Thyroid gland (tissue), 4 donors: ENCODE data around the gene ARHGEF38. TPM values are rescaled to one million over a fixed set of nuclear protein-coding genes. Genes with fewer than 3 reads are reported as not detected.

ENCODE experiments used
- DNase-seq, 2 donors: peaks; one replicate each; pipeline ENCODE4 v3.0.0-alpha.2; 2019
- H3K27ac ChIP-seq, 3 donors: fragments of 200-600 bp; sonication (generic); 1 replicate in 2 of 3; 2 replicates in 1 of 3; pipeline ENCODE4 v1.5.1; 2016 to 2019; ENCODE audit warnings: mild to moderate bottlenecking in 1 of 3, moderate library complexity in 1 of 3
- H3K27me3 ChIP-seq: fragments of 200-600 bp; sonication (generic); one replicate; pipeline ENCODE4 v1.5.1; 2019
- H3K36me3 ChIP-seq, 2 donors: fragments of 200-600 bp; sonication (generic); one replicate each; pipeline ENCODE4 v1.5.1; 2016 to 2019
- H3K4me1 ChIP-seq, 2 donors: fragments of 200-600 bp; sonication (generic); one replicate each; pipeline ENCODE4 v1.5.1; 2017 to 2019
- H3K4me3 ChIP-seq, 3 donors: fragments of 200-600 bp; sonication (generic); replicated peaks in 1 of 3; 1 replicate in 2 of 3; 2 replicates in 1 of 3; pipeline ENCODE4 v1.5.1; 2016; ENCODE audit warnings: mild to moderate bottlenecking in 1 of 3
- H3K9me3 ChIP-seq: fragments of 200-600 bp; sonication (generic); one replicate; pipeline ENCODE4 v1.5.1; 2017
- POLR2A ChIP-seq, 2 donors: fragments of 450-650 bp; IDR thresholded peaks; one replicate each; pipeline ENCODE4 v1.6.1; 2017; ENCODE audit warnings: antibody characterized with exemption in 2 of 2, mild to moderate bottlenecking in 2 of 2, moderate library complexity in 1 of 2
- WGBS, 2 donors: methylation state at CpG; one replicate each; pipeline ENCODE4 v1.1.5; 2017; 5-methylcytosine and 5-hydroxymethylcytosine counted together
- intact Hi-C: fragments of 100-400 bp; cut with DNase I; formaldehyde crosslinking; loops from one replicate; pipeline ENCODE4 v1.15.1; 2023
- total RNA-seq, 4 donors: library from RNA; depleted of rRNA; stranded (reverse); fragments of >200 nt; gene quantifications; one replicate each; pipeline ENCODE4 v1.2.3, GENCODE V29; 2016
- TF ChIP-seq, protein P1 (sequence below), 6 experiments: fragments of 200-600 bp in 3 of 6; fragments of 450-650 bp in 3 of 6; sonication (generic) in 3 of 6; IDR thresholded peaks; one replicate each; pipeline ENCODE4 v1.5.1; 2016 to 2019; ENCODE audit warnings: antibody characterized with exemption in 6 of 6, mild to moderate bottlenecking in 2 of 6, inconsistent platforms in 1 of 6, moderate library complexity in 1 of 6

Gene ARHGEF38
- total RNA-seq, 4 donors from 2014 or later: 2.5 to 10.1 (median 4.5) TPM

DNA sequence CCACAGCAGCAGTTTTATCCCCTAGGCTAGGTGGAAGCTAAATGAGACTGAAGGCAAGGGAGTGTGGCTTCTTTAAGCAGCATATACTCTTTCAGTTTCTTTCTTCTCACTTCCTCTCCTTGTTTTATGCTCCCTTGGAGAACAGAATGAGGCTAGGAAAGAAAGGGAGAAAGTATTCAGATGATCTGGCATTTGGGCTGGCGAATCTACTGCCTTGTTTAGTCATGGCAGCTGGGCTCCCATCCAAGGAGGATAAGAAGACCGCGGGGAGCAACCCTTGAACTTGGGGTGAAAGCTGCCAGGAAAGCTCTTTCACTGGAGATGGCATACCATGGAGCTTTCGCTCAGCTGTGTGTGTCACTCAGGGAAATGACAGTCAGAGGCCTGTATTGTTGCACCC is 72.1 kb downstream of the ARHGEF38 start:
- Histone ChIP-seq H3K36me3 (no peaks in the 10 kb centered on the region), H3K27ac (no peak overlapping the region), H3K4me1 (peaks cover 3 to 31% of the 10 kb centered on the region in 2 donors), H3K27me3 (no peaks in the 10 kb centered on the region), H3K4me3 (no peak overlapping the region), H3K9me3 (no peaks in the 10 kb centered on the region)
- DNase-seq: peak; percentile 40
- TF ChIP-seq, protein P1, sequence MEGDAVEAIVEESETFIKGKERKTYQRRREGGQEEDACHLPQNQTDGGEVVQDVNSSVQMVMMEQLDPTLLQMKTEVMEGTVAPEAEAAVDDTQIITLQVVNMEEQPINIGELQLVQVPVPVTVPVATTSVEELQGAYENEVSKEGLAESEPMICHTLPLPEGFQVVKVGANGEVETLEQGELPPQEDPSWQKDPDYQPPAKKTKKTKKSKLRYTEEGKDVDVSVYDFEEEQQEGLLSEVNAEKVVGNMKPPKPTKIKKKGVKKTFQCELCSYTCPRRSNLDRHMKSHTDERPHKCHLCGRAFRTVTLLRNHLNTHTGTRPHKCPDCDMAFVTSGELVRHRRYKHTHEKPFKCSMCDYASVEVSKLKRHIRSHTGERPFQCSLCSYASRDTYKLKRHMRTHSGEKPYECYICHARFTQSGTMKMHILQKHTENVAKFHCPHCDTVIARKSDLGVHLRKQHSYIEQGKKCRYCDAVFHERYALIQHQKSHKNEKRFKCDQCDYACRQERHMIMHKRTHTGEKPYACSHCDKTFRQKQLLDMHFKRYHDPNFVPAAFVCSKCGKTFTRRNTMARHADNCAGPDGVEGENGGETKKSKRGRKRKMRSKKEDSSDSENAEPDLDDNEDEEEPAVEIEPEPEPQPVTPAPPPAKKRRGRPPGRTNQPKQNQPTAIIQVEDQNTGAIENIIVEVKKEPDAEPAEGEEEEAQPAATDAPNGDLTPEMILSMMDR (IDR thresholded peaks at IDR 0.05): no peak
- TF ChIP-seq POLR2A (IDR thresholded peaks at IDR 0.05): no peak
- intact Hi-C loops: no loop called here
- 38 to 49% methylated on average over 4 of the region's 4 CpGs for WGBS, 2 donors

DNA sequence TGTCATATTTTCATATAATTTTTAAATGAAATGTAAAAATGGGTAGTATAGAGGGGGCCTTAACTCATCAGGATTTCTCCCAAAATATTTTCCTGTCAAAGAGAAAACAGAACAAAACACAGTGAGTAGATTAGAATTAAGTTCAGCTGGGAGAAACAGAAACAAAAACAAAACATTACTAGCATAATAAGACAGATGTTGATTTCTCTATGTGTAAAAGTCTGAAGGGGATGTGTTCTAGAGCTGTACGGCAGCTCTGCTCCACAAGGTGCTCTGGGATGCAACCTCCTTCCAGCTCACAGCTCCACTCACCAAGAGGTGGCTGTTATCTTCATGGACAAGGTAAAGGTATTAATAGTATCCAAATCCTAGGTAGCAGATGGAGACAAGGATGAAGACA is 72.8 kb downstream of the ARHGEF38 start:
- no peaks in the 10 kb centered on the region for H3K36me3 ChIP-seq
- H3K27me3 ChIP-seq: no peaks in the 10 kb centered on the region
- no peaks in the 10 kb centered on the region for H3K9me3 ChIP-seq
- intact Hi-C loops: no loop called here
- peaks cover 0 to 24% of the 10 kb centered on the region in 2 donors for H3K4me1 ChIP-seq
- H3K27ac ChIP-seq: no peak overlapping the region
- 84 to 96% methylated on average over 1 of the region's 1 CpG for WGBS, 2 donors
- no peak for DNase-seq
- no peak for TF ChIP-seq POLR2A (IDR thresholded peaks at IDR 0.05)
- TF ChIP-seq, protein P1 (IDR thresholded peaks at IDR 0.05): no peak
- H3K4me3 ChIP-seq: no peak overlapping the region

DNA sequence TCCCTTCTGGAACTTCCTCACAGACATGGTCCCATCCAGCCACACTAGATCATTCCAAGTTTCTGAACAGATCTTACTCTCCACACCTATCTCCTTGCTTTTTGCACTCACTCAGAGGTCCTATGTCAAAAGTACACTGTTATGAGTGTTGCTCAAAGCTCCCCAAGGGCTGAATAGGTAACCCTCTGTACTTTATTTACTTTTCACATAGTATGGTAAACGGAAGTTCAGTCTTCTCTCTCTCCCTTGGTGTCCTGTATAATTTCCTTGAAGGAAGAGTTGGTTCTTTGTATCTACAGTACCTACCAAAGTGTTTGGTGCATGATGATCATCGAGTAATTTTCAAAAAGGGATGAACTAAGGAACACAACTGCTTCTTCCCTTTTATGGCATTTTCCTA is 74.4 kb downstream of the ARHGEF38 start:
- Histone ChIP-seq H3K36me3 (no peaks in the 10 kb centered on the region), H3K4me1 (peaks cover 0 to 18% of the 10 kb centered on the region in 2 donors), H3K27me3 (no peaks in the 10 kb centered on the region), H3K27ac (no peak overlapping the region), H3K9me3 (no peaks in the 10 kb centered on the region), H3K4me3 (no peak overlapping the region)
- intact Hi-C loops: no loop called here
- no peak for TF ChIP-seq POLR2A (IDR thresholded peaks at IDR 0.05)
- TF ChIP-seq, protein P1 (IDR thresholded peaks at IDR 0.05): no peak
- 79 to 89% methylated on average over 2 of the region's 2 CpGs for WGBS, 2 donors
- no peak for DNase-seq

DNA sequence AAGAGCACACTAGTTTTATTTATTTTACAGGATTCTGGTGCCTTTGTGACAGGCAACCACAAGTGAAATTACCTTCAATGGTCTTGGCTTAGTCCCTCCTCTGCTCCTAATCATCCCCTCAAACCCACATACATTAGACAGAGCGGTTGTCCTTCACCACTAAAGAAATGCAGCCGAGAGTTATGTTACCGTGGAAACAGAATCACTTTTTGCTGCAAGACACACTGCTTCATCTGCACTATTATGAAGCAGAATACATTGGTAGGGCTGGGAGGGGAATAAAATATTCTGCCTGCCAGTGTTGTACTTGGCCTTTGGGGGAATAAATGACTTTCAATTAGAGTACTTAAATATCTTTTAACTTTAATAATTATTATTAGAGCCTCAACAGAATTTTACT is 75.2 kb downstream of the ARHGEF38 start:
- Histone ChIP-seq H3K27me3 (no peaks in the 10 kb centered on the region), H3K9me3 (no peaks in the 10 kb centered on the region), H3K36me3 (no peaks in the 10 kb centered on the region), H3K4me3 (no peak overlapping the region), H3K4me1 (peaks cover 0 to 12% of the 10 kb centered on the region in 2 donors), H3K27ac (no peak overlapping the region)
- intact Hi-C loops: no loop called here
- WGBS, 2 donors: 87 to 89% methylated on average over 3 of the region's 3 CpGs
- TF ChIP-seq POLR2A (IDR thresholded peaks at IDR 0.05): no peak
- TF ChIP-seq, protein P1 (IDR thresholded peaks at IDR 0.05): no peak
- no peak for DNase-seq

DNA sequence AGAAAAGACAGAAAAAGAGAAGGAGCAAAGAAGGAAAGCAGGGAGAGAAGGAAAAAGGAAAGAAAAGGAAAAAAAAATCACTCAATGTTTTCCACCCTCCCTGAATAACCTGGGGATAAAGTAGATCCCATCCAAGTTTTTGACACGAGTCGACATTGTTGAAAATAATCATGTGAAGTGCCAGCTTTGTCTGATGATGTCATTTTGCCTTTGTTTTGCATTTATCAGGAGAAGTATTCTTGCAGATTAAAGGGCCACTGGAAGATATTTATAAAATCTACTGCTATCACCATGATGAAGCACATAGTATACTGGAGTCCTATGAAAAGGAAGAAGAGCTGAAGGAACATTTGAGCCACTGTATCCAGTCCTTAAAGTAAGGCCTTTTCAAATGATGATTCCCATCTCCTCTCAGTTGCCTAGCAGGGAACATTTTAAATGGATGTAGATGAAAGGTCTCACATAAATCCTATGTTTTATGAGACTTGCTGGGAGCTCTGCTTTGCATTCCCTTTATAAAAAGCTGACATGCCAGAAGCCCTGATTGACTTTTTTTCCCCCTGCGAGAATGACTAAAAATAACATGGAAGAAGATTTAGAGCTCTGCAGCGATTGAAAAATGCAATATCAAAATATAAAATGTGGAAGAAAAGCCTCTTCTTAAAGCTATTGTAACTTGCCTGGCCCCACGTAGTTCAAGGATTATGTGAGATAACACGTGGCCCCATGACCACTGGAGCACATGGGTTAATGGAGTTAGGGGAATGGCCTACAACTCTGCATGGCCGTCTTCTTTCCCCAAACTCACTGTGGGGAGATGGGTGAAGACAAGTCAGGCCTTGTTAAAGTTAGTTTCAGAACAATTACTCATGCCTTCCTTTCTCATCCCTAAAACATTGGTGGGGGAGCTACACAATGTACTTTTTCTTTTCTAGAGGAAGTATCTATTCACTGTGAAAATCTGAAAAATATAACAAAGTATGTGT is 78.5 kb downstream of the ARHGEF38 start:
- no peak for DNase-seq
- Histone ChIP-seq H3K36me3 (no peaks in the 10 kb centered on the region), H3K27me3 (no peaks in the 10 kb centered on the region), H3K27ac (no peak overlapping the region), H3K4me1 (peaks cover 9 to 20% of the 10 kb centered on the region in 2 donors), H3K9me3 (no peaks in the 10 kb centered on the region), H3K4me3 (no peak overlapping the region)
- TF ChIP-seq, protein P1 (IDR thresholded peaks at IDR 0.05): no peak
- TF ChIP-seq POLR2A (IDR thresholded peaks at IDR 0.05): no peak
- WGBS, 2 donors: 73 to 76% methylated on average over 7 of the region's 7 CpGs
- intact Hi-C loops: no loop called here
